ENCODE measurements around the gene ACVR1.

- TF ChIP-seq CTCF (IDR thresholded peaks at IDR 0.05), result no peak
- TF ChIP-seq SIN3A (IDR thresholded peaks at IDR 0.05; ENCODE audit: borderline replicate concordance, insufficient read depth, low read depth, low read length), result no peak
- TF ChIP-seq, protein P1, sequence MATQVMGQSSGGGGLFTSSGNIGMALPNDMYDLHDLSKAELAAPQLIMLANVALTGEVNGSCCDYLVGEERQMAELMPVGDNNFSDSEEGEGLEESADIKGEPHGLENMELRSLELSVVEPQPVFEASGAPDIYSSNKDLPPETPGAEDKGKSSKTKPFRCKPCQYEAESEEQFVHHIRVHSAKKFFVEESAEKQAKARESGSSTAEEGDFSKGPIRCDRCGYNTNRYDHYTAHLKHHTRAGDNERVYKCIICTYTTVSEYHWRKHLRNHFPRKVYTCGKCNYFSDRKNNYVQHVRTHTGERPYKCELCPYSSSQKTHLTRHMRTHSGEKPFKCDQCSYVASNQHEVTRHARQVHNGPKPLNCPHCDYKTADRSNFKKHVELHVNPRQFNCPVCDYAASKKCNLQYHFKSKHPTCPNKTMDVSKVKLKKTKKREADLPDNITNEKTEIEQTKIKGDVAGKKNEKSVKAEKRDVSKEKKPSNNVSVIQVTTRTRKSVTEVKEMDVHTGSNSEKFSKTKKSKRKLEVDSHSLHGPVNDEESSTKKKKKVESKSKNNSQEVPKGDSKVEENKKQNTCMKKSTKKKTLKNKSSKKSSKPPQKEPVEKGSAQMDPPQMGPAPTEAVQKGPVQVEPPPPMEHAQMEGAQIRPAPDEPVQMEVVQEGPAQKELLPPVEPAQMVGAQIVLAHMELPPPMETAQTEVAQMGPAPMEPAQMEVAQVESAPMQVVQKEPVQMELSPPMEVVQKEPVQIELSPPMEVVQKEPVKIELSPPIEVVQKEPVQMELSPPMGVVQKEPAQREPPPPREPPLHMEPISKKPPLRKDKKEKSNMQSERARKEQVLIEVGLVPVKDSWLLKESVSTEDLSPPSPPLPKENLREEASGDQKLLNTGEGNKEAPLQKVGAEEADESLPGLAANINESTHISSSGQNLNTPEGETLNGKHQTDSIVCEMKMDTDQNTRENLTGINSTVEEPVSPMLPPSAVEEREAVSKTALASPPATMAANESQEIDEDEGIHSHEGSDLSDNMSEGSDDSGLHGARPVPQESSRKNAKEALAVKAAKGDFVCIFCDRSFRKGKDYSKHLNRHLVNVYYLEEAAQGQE (IDR thresholded peaks at IDR 0.05; ENCODE audit: insufficient read depth in 1 of 2, low read depth in 2 of 2, low read length in 1 of 2), result no peak
- no peak for TF ChIP-seq POLR2AphosphoS5 (IDR thresholded peaks at IDR 0.05; ENCODE audit: low read depth, low read length)
These were observed 86.9 kb downstream of the ACVR1 start for GRCh38 chr2:157789256-157789655.

Data from Panc1 (cell line).